ENCODE measurements around the gene ANKRD40. TPM values are rescaled to one million over a fixed set of nuclear protein-coding genes. Genes with fewer than 3 reads are reported as not detected.
A peak's percentile ranks its signal among the peaks of the same experiment; 100 is the strongest.

ANKRD40 gene
- total RNA-seq, 2 donors from 2014 or later: 20.1 to 25.1 TPM

DNA sequence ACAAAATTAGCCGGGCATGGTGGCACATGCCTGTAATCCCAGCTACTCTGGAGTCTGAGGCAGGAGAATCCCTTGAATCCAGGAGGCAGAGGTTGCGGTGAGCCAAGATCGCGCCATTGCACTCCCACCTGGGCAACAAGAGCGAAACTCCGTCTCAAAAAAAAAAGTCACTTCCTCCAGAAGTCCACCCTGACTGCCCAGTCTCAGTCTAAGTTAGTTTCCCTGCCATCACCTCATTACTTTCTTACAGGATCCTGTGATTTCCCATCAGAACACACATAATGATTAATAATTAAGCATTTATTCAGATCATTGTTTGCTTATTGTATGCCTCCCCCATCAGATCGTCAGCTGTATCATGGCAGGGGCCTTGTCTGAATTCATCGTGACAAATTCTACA, 41.4 kb downstream of the ANKRD40 start:
- H3K4me3 ChIP-seq: no peak overlapping the region
- H3K9ac ChIP-seq (ENCODE audit: low read depth in 2 of 2, low read length in 2 of 2): no peak overlapping the region
- DNase-seq: no peak
- H3K27ac ChIP-seq: no peak overlapping the region
- intact Hi-C loops (cut with DNase I): no loop called here
- TF ChIP-seq, protein P1, sequence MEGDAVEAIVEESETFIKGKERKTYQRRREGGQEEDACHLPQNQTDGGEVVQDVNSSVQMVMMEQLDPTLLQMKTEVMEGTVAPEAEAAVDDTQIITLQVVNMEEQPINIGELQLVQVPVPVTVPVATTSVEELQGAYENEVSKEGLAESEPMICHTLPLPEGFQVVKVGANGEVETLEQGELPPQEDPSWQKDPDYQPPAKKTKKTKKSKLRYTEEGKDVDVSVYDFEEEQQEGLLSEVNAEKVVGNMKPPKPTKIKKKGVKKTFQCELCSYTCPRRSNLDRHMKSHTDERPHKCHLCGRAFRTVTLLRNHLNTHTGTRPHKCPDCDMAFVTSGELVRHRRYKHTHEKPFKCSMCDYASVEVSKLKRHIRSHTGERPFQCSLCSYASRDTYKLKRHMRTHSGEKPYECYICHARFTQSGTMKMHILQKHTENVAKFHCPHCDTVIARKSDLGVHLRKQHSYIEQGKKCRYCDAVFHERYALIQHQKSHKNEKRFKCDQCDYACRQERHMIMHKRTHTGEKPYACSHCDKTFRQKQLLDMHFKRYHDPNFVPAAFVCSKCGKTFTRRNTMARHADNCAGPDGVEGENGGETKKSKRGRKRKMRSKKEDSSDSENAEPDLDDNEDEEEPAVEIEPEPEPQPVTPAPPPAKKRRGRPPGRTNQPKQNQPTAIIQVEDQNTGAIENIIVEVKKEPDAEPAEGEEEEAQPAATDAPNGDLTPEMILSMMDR (IDR thresholded peaks at IDR 0.05): no peak
- H3K4me1 ChIP-seq: peaks cover 6% of the 10 kb centered on the region
- no peaks in the 10 kb centered on the region for H3K27me3 ChIP-seq
- no peaks in the 10 kb centered on the region for H3K9me3 ChIP-seq
- H3K36me3 ChIP-seq: no peaks in the 10 kb centered on the region

DNA sequence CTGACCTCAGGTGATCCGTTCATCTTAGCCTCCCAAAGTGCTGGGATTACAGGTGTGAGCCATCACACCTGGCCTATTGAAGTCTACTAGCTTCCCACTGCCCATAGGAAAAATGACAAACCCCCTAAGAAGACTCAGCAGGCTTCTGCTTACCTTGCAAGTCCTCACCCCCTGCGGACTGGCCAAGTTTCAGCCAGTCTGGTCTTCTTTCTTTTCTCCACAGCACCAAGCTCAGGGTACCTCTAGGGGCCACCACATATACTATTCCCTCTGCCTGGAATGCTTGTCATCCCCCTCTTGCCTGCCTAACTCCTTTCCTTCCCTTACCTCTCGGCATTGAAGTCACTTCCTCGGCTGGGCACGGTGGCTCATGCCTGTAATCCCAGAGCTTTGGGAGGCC, 41.9 kb downstream of the ANKRD40 start:
- TF ChIP-seq, protein P1 (IDR thresholded peaks at IDR 0.05): no peak
- no peaks in the 10 kb centered on the region for H3K36me3 ChIP-seq
- peaks cover 10% of the 10 kb centered on the region for H3K4me1 ChIP-seq
- H3K27ac ChIP-seq: no peak overlapping the region
- no peaks in the 10 kb centered on the region for H3K27me3 ChIP-seq
- no peak overlapping the region for H3K9ac ChIP-seq (ENCODE audit: low read depth in 2 of 2, low read length in 2 of 2)
- H3K4me3 ChIP-seq: no peak overlapping the region
- no peaks in the 10 kb centered on the region for H3K9me3 ChIP-seq
- intact Hi-C loops (cut with DNase I): no loop called here
- DNase-seq: no peak

DNA sequence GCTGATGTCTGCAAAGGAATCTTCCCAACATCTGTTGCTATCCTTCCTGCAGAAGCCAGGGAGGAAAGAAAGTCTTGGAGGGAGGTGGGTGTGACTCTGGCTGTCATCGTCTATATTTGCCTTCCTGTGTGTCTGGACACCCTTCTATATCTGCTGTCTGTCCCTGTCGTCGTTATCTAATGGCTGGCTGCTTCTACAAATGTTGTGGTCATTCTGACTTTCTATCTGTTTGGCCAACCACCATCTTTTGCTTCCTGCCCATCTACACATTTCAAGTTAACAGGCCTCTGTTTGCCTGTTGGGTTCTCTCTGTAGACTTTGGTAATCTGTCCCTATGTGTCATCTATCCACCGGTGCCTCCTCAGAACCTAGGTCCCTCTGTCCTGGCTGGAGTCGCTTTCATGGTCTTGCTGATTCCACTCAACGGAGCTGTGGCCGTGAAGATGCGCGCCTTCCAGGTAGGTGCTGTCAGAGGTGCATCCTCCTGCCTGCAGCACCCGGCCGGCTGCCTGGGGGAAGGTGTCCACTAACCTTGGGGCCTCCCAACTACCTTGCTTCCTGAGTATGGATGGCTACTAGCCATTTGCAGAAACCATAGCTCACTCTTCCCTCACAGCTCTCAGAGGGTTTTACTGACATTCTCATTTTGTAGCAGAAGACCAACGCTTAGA, 42.8 kb downstream of the ANKRD40 start:
- Histone ChIP-seq H3K36me3 (no peaks in the 10 kb centered on the region), H3K27me3 (no peaks in the 10 kb centered on the region), H3K4me1 (peaks cover 17% of the 10 kb centered on the region), H3K9ac (ENCODE audit: low read depth in 2 of 2, low read length in 2 of 2) (no peak overlapping the region), H3K9me3 (no peaks in the 10 kb centered on the region), H3K4me3 (no peak overlapping the region), H3K27ac (no peak overlapping the region)
- intact Hi-C loops (cut with DNase I): no loop called here
- no peak for DNase-seq
- TF ChIP-seq, protein P1 (IDR thresholded peaks at IDR 0.05): no peak

DNA sequence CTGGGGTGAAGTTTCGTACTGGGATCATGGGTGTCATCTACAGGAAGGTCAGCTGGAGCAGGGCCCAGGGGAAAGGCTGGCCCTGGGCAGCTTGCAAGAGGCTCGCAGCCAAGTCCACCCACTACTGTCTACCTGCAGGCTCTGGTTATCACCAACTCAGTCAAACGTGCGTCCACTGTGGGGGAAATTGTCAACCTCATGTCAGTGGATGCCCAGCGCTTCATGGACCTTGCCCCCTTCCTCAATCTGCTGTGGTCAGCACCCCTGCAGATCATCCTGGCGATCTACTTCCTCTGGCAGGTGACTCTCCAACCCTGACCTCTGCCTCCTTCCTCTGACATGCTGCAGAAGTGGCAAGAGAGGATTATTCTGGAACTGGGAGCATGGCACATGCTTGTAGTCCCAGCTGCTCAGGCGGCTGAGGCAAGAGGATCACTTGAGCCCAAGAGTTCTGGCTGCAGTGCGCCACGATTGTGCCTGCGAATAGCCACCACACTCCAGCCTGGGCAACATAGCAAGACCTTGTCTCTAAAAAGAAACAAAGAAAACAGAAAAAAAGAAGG, 43.8 kb downstream of the ANKRD40 start:
- intact Hi-C loops (cut with DNase I): no loop called here
- no peak overlapping the region for H3K4me3 ChIP-seq
- TF ChIP-seq, protein P1 (IDR thresholded peaks at IDR 0.05): no peak
- H3K36me3 ChIP-seq: no peaks in the 10 kb centered on the region
- no peaks in the 10 kb centered on the region for H3K27me3 ChIP-seq
- H3K9ac ChIP-seq (ENCODE audit: low read depth in 2 of 2, low read length in 2 of 2): no peak overlapping the region
- H3K4me1 ChIP-seq: peaks cover 17% of the 10 kb centered on the region
- no peak for DNase-seq
- H3K9me3 ChIP-seq: no peaks in the 10 kb centered on the region
- H3K27ac ChIP-seq: no peak overlapping the region

DNA sequence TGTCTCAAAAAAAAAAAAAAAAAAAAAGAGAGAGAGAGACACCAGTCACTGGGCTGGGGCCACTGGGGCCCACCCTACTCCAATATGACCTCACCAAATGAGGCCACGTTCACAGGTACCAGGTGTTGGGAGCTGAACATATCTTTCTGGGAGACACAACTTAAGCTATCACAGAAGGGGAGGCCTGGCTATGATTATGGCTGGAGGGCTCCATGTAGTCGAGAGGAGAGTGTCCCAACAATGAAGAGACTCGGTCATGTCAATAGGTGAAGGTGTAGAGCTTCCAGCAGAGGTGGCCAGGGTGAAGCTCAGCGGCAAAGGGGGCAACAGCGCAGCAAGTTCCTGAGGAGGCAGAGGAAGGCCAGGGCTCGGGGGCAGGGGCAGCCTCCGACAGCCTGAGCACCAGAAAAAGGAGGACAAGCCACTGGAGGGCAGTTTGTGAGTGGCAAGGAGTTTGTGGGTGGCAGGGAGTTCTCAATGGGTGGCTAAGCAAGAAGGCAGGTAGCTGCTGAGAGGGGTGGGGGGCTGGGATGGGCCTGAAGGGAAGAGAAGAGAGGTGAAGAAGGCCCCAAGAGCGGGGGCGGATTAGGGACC, 45.0 kb downstream of the ANKRD40 start:
- H3K27me3 ChIP-seq: no peaks in the 10 kb centered on the region
- H3K36me3 ChIP-seq: no peaks in the 10 kb centered on the region
- H3K9ac ChIP-seq (ENCODE audit: low read depth in 2 of 2, low read length in 2 of 2): peak overlapping the region in 1 of 2 donors; percentile 54
- TF ChIP-seq, protein P1 (IDR thresholded peaks at IDR 0.05): no peak
- intact Hi-C loops (cut with DNase I): no loop called here
- H3K9me3 ChIP-seq: no peaks in the 10 kb centered on the region
- peaks cover 17% of the 10 kb centered on the region for H3K4me1 ChIP-seq
- no peak overlapping the region for H3K27ac ChIP-seq
- DNase-seq: no peak
- H3K4me3 ChIP-seq: no peak overlapping the region
